A673 (cell line): ENCODE results near the gene SPRYD7. TPM values are rescaled to one million over a fixed set of nuclear protein-coding genes. Genes with fewer than 3 reads are reported as not detected.

Source experiments
- BruUV-seq: library from RNA; stranded (reverse); fragments of 400-500 nt; replicated peaks from 2 replicates; lab custom pipeline; 2021; lab: Mats Ljungman, UMichigan
- CTCF ChIA-PET: fragments of 300-600 bp; sonication (Branson Sonifier 250); formaldehyde crosslinking; loops from one replicate; lab custom pipeline; 2022; ENCODE audit warnings: antibody characterized with exemption; lab: Charles Lee
- POLR2A ChIA-PET: fragments of 300-600 bp; sonication (Branson Sonifier 250); formaldehyde crosslinking; loops from one replicate; lab custom pipeline; 2022; ENCODE audit warnings: antibody characterized with exemption; ENCODE audit not compliant: low non-redundant PET; lab: Charles Lee
- DNase-seq: peaks from one replicate; pipeline ENCODE4 v3.0.0-alpha.2; 2015; ENCODE audit warnings: low spot score
- H3K27ac ChIP-seq: fragments of 200-600 bp; sonication (generic); 2 replicates; pipeline ENCODE4 v1.5.1; 2016; ENCODE audit warnings: mixed run types, low read depth, mild to moderate bottlenecking, mixed read lengths, antibody characterized with exemption, low read length; ENCODE audit not compliant: poor library complexity, severe bottlenecking
- H3K27me3 ChIP-seq: fragments of 200-600 bp; sonication (generic); replicated peaks from 2 replicates; pipeline ENCODE4 v1.6.1; 2017; ENCODE audit warnings: mixed run types, low read depth, mild to moderate bottlenecking, mixed read lengths, antibody characterized with exemption, low read length; ENCODE audit not compliant: insufficient read depth, poor library complexity
- H3K36me3 ChIP-seq: fragments of 200-600 bp; sonication (generic); 2 replicates; pipeline ENCODE4 v1.6.1; 2016; ENCODE audit warnings: mixed run types, mild to moderate bottlenecking, mixed read lengths, antibody characterized with exemption, low read length; ENCODE audit not compliant: insufficient read depth, poor library complexity, severe bottlenecking
- H3K4me1 ChIP-seq: fragments of 200-600 bp; sonication (generic); 2 replicates; pipeline ENCODE4 v1.6.1; 2017; ENCODE audit warnings: mixed run types, mild to moderate bottlenecking, mixed read lengths, antibody characterized with exemption, low read length; ENCODE audit not compliant: insufficient read depth, poor library complexity, severe bottlenecking
- H3K4me3 ChIP-seq: fragments of 200-600 bp; sonication (generic); 2 replicates; pipeline ENCODE4 v1.5.1; 2016; ENCODE audit warnings: low read depth, mixed run types, mild to moderate bottlenecking, mixed read lengths, low read length; ENCODE audit not compliant: poor library complexity, severe bottlenecking
- H3K9me3 ChIP-seq: fragments of 200-600 bp; sonication (generic); 2 replicates; pipeline ENCODE4 v1.6.1; 2016; ENCODE audit warnings: mixed run types, low read depth, mild to moderate bottlenecking, mixed read lengths, antibody characterized with exemption, low read length; ENCODE audit not compliant: poor library complexity, severe bottlenecking
- CTCF ChIP-seq: fragments of 300-800, 200-600 bp; sonication (generic); conservative IDR thresholded peaks from 2 replicates; pipeline ENCODE4 v1.5.1; 2017; ENCODE audit warnings: low read depth, mild to moderate bottlenecking, antibody characterized with exemption, low read length, moderate library complexity, mixed read lengths
- EZH2 ChIP-seq: fragments of 200-600 bp; sonication (generic); IDR thresholded peaks from 2 replicates; pipeline ENCODE4 v1.6.1; 2017; ENCODE audit warnings: borderline replicate concordance, low read depth, mild to moderate bottlenecking, mixed read lengths, antibody characterized with exemption, low read length; ENCODE audit not compliant: poor library complexity, severe bottlenecking
- intact Hi-C: fragments of 100-400 bp; cut with micrococcal nuclease; formaldehyde crosslinking; loops from one replicate; pipeline ENCODE4 v1.10.0; 2022; ENCODE audit not compliant: unreplicated experiment
- total RNA-seq: library from RNA; stranded (reverse); gene quantifications from 2 replicates; pipeline ENCODE4 v1.2.3, GENCODE V29; 2021

The SPRYD7 gene
- total RNA-seq, 1 experiment from 2014 or later: 2.9 TPM

DNA sequence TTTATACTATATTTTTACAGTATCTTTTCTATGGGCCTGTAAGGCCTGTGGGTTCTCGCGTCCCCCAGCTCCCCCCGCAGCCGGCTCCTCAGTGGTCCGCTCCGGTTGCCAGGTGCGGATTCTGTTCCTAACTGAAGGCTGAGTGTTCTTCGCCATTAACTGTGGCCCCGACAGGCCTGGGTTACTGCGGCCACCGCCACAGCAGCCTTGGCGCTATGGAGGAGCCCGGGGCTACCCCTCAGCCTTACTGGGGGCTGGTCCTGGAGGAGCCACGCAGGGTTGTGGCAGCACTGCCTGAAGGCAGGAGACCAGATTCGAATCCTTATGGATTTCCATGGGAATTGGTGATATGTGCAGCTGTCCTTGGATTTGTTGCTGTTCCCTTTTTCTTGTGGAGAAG is 45.8 kb downstream of the SPRYD7 start:
- no peaks in the 10 kb centered on the region for H3K36me3 ChIP-seq
- no peaks in the 10 kb centered on the region for H3K9me3 ChIP-seq
- no peak for DNase-seq
- BruUV-seq: no TSS peak
- H3K27me3 ChIP-seq: no peaks in the 10 kb centered on the region
- TF ChIP-seq EZH2 (no peak), CTCF (no peak)
- POLR2A ChIA-PET: no interaction called here
- no peak overlapping the region for H3K4me3 ChIP-seq
- no peak overlapping the region for H3K27ac ChIP-seq
- H3K4me1 ChIP-seq: no peaks in the 10 kb centered on the region
- intact Hi-C loops: no loop called here
- CTCF ChIA-PET: interaction anchor here (0.6 kb wide), 1 partner anchor 46 kb away, joined by 4 read pairs; the partner anchor contains the start of gene SPRYD7

DNA sequence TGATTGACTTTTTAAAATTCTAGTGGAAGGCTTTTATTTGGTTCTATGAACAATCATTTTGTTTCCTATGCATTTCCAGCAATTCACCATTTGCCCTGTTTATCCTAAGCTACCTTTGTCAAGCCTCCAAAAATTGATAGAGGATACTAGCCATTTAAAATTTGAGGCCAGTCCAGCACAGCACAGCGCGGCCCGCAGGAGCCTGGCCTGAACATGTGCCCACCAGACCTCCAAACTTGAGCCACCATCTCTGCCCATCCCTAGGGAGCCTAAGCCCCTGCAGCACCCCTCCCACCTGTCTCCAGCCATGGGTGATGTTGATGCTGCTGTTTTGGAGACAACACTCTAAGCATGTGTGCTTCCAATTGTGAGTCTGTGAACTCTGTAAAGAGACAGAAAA is 57.5 kb downstream of the SPRYD7 start:
- no peaks in the 10 kb centered on the region for H3K36me3 ChIP-seq
- CTCF ChIA-PET: no interaction called here
- H3K9me3 ChIP-seq: peaks cover 32% of the 10 kb centered on the region
- H3K4me1 ChIP-seq: no peaks in the 10 kb centered on the region
- POLR2A ChIA-PET: no interaction called here
- no peak overlapping the region for H3K27ac ChIP-seq
- TF ChIP-seq CTCF: no peak
- TF ChIP-seq EZH2: no peak
- no peak for DNase-seq
- no peak overlapping the region for H3K4me3 ChIP-seq
- no TSS peak for BruUV-seq
- no peaks in the 10 kb centered on the region for H3K27me3 ChIP-seq
- intact Hi-C loops: no loop called here

- Histone ChIP-seq H3K9me3 (peaks cover 32% of the 10 kb centered on the region), H3K27me3 (no peaks in the 10 kb centered on the region), H3K36me3 (no peaks in the 10 kb centered on the region), H3K27ac (no peak overlapping the region), H3K4me3 (no peak overlapping the region), H3K4me1 (no peaks in the 10 kb centered on the region)
- no TSS peak for BruUV-seq
- ChIA-PET POLR2A (no interaction called here), CTCF (no interaction called here)
- TF ChIP-seq EZH2 (no peak), CTCF (no peak)
- intact Hi-C loops: no loop called here
- no peak for DNase-seq
Measured at GRCh38 chr13:49877629-49878218, 58.4 kb downstream of the SPRYD7 start.
